ENCODE results near the gene DAPK1.

DAPK1 gene

GRCh38 chr9:87603854-87604490 is 106.3 kb downstream of the DAPK1 start:
- Histone ChIP-seq H3K4me2 (ENCODE audit: low read length) (no peak overlapping the region), H4K20me1 (ENCODE audit: control insufficient read depth, insufficient read depth, low read depth, low read length) (no peaks in the 10 kb centered on the region), H3K4me1 (ENCODE audit: control insufficient read depth, low read length) (no peaks in the 10 kb centered on the region), H3K4me3 (ENCODE audit: low read length) (no peak overlapping the region), H3K9me3 (ENCODE audit: control insufficient read depth, insufficient read depth, low read length) (peaks cover 4% of the 10 kb centered on the region; the same call in 1 of the 2 replicates), H3K79me2 (ENCODE audit: control insufficient read depth, low read length) (no peaks in the 10 kb centered on the region), H3K27me3 (ENCODE audit: control insufficient read depth, low read length) (no peaks in the 10 kb centered on the region), H3F3A (ENCODE audit: control insufficient read depth, insufficient read depth) (no peaks in the 10 kb centered on the region), H3K9me2 (replicated peaks; ENCODE audit: control insufficient read depth, low read length) (no peaks in the 10 kb centered on the region), H3K36me3 (ENCODE audit: control insufficient read depth, low read length) (no peaks in the 10 kb centered on the region), H3K27ac (ENCODE audit: low read depth, low read length) (no peak overlapping the region)
- no peak for TF ChIP-seq EZH2phosphoT487 (IDR thresholded peaks at IDR 0.05; ENCODE audit: borderline replicate concordance, low read length)
- TF ChIP-seq, protein P1, sequence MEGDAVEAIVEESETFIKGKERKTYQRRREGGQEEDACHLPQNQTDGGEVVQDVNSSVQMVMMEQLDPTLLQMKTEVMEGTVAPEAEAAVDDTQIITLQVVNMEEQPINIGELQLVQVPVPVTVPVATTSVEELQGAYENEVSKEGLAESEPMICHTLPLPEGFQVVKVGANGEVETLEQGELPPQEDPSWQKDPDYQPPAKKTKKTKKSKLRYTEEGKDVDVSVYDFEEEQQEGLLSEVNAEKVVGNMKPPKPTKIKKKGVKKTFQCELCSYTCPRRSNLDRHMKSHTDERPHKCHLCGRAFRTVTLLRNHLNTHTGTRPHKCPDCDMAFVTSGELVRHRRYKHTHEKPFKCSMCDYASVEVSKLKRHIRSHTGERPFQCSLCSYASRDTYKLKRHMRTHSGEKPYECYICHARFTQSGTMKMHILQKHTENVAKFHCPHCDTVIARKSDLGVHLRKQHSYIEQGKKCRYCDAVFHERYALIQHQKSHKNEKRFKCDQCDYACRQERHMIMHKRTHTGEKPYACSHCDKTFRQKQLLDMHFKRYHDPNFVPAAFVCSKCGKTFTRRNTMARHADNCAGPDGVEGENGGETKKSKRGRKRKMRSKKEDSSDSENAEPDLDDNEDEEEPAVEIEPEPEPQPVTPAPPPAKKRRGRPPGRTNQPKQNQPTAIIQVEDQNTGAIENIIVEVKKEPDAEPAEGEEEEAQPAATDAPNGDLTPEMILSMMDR (IDR thresholded peaks at IDR 0.05; ENCODE audit: low read depth, low read length, poor library complexity, severe bottlenecking), result no peak

- H3K9me2 ChIP-seq (replicated peaks; ENCODE audit: control insufficient read depth, low read length), result no peaks in the 10 kb centered on the region
- no peak overlapping the region for H3K4me2 ChIP-seq (ENCODE audit: low read length)
- peaks cover 4% of the 10 kb centered on the region; the same call in 1 of the 2 replicates for H3K9me3 ChIP-seq (ENCODE audit: control insufficient read depth, insufficient read depth, low read length)
- no peak for TF ChIP-seq EZH2phosphoT487 (IDR thresholded peaks at IDR 0.05; ENCODE audit: borderline replicate concordance, low read length)
- TF ChIP-seq, protein P1 (IDR thresholded peaks at IDR 0.05; ENCODE audit: low read depth, low read length, poor library complexity, severe bottlenecking), result no peak
- H4K20me1 ChIP-seq (ENCODE audit: control insufficient read depth, insufficient read depth, low read depth, low read length), result no peaks in the 10 kb centered on the region
- H3K79me2 ChIP-seq (ENCODE audit: control insufficient read depth, low read length), result no peaks in the 10 kb centered on the region
- no peaks in the 10 kb centered on the region for H3K36me3 ChIP-seq (ENCODE audit: control insufficient read depth, low read length)
- H3K27ac ChIP-seq (ENCODE audit: low read depth, low read length), result no peak overlapping the region
- no peaks in the 10 kb centered on the region for H3K27me3 ChIP-seq (ENCODE audit: control insufficient read depth, low read length)
- no peak overlapping the region for H3K4me3 ChIP-seq (ENCODE audit: low read length)
- no peaks in the 10 kb centered on the region for H3K4me1 ChIP-seq (ENCODE audit: control insufficient read depth, low read length)
- no peaks in the 10 kb centered on the region for H3F3A ChIP-seq (ENCODE audit: control insufficient read depth, insufficient read depth)
Measured at GRCh38 chr9:87604886-87605588, 107.4 kb downstream of the DAPK1 start.

DNA sequence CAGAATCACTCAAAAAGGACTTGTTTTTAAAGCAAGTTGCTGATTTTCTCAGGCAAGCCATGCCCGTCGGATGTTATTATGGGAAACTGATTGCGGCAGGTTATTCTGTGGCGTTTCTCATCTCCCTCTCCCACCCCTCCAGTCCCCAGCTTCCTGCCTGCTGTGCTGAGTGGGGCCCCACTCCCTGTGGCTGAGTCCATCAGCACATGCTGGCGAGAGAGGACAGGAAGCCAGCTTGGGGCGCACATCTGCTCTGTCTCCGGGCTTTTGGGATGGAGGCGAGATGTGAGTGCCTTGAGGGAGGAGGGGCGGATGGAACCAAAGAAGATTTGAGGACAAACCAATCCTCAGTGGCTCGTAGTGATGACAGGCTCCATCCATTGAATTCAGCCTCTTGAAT is 108.0 kb downstream of the DAPK1 start:
- Histone ChIP-seq H3K36me3 (ENCODE audit: control insufficient read depth, low read length) (no peaks in the 10 kb centered on the region), H3K27ac (ENCODE audit: low read depth, low read length) (no peak overlapping the region), H3K4me1 (ENCODE audit: control insufficient read depth, low read length) (no peaks in the 10 kb centered on the region), H3K9me3 (ENCODE audit: control insufficient read depth, insufficient read depth, low read length) (peaks cover 4% of the 10 kb centered on the region; the same call in 1 of the 2 replicates), H3K4me2 (ENCODE audit: low read length) (no peak overlapping the region), H3K9me2 (replicated peaks; ENCODE audit: control insufficient read depth, low read length) (no peaks in the 10 kb centered on the region), H3F3A (ENCODE audit: control insufficient read depth, insufficient read depth) (no peaks in the 10 kb centered on the region), H3K27me3 (ENCODE audit: control insufficient read depth, low read length) (no peaks in the 10 kb centered on the region), H3K4me3 (ENCODE audit: low read length) (no peak overlapping the region), H4K20me1 (ENCODE audit: control insufficient read depth, insufficient read depth, low read depth, low read length) (no peaks in the 10 kb centered on the region), H3K79me2 (ENCODE audit: control insufficient read depth, low read length) (no peaks in the 10 kb centered on the region)
- no peak for TF ChIP-seq EZH2phosphoT487 (IDR thresholded peaks at IDR 0.05; ENCODE audit: borderline replicate concordance, low read length)
- TF ChIP-seq, protein P1 (IDR thresholded peaks at IDR 0.05; ENCODE audit: low read depth, low read length, poor library complexity, severe bottlenecking), result no peak
